Urinary bladder (tissue), 4 donors: ENCODE data around the gene CRIP1. TPM values are rescaled to one million over a fixed set of nuclear protein-coding genes. Genes with fewer than 3 reads are reported as not detected.

Source experiments
- DNase-seq: peaks from one replicate; pipeline ENCODE4 v3.0.0-alpha.2; 2015; ENCODE audit errors: extremely low spot score
- H3K27ac ChIP-seq: one replicate; pipeline ENCODE4 v1.5.1; 2013; ENCODE audit warnings: low read depth, mild to moderate bottlenecking, moderate library complexity
- H3K36me3 ChIP-seq: one replicate; pipeline ENCODE4 v1.6.1; 2013; ENCODE audit warnings: mild to moderate bottlenecking, moderate library complexity; ENCODE audit not compliant: insufficient read depth
- H3K4me1 ChIP-seq: one replicate; pipeline ENCODE4 v1.6.1; 2013; ENCODE audit warnings: mild to moderate bottlenecking, moderate library complexity; ENCODE audit not compliant: insufficient read depth
- H3K4me3 ChIP-seq: one replicate; pipeline ENCODE4 v1.5.1; 2013; ENCODE audit warnings: low read depth, low read length
- WGBS: extraction: QIAGEN DNeasy Blood & Tissue Kit; methylation state at CpG from one replicate; pipeline ENCODE4 v1.1.7; 2013; 5-methylcytosine and 5-hydroxymethylcytosine counted together
- polyA plus RNA-seq: library from polyadenylated mRNA; stranded (reverse); fragments of 200-250 nt; gene quantifications from one replicate; pipeline ENCODE4 v1.2.3, GENCODE V29; 2013
- total RNA-seq: library from RNA; depleted of rRNA; stranded (reverse); fragments of >200 nt; gene quantifications from one replicate; pipeline ENCODE4 v1.2.3, GENCODE V29; 2014
- donor health status: healthy with polysubstance abuse.
- donor health status: healthy.

CRIP1 gene
- total and polyA plus RNA-seq, 2 donors: 9.4 to 92.4 TPM

- Histone ChIP-seq H3K27ac (no peak overlapping the region), H3K4me3 (no peak overlapping the region), H3K4me1 (no peaks in the 10 kb centered on the region), H3K36me3 (no peaks in the 10 kb centered on the region)
- WGBS: 89% methylated on average over 13 of the region's 13 CpGs
- no peak for DNase-seq
Observed at GRCh38 chr14:105501504-105502291, 15.0 kb downstream of the CRIP1 start.

- 82% methylated on average over 18 of the region's 18 CpGs for WGBS
- no peak overlapping the region for H3K27ac ChIP-seq
- H3K36me3 ChIP-seq: no peaks in the 10 kb centered on the region
- DNase-seq: no peak
- no peaks in the 10 kb centered on the region for H3K4me1 ChIP-seq
- no peak overlapping the region for H3K4me3 ChIP-seq
Observed at GRCh38 chr14:105502446-105503295, 16.0 kb downstream of the CRIP1 start.

- Histone ChIP-seq H3K4me1 (no peaks in the 10 kb centered on the region), H3K36me3 (no peaks in the 10 kb centered on the region), H3K27ac (no peak overlapping the region), H3K4me3 (no peak overlapping the region)
- no peak for DNase-seq
- WGBS: 85% methylated on average over 7 of the region's 7 CpGs
Observed at GRCh38 chr14:105503296-105503640, 16.6 kb downstream of the CRIP1 start.

GRCh38 chr14:105503935-105504692 is 17.4 kb downstream of the CRIP1 start:
- 74% methylated on average over 29 of the region's 29 CpGs for WGBS
- H3K36me3 ChIP-seq: no peaks in the 10 kb centered on the region
- no peak overlapping the region for H3K4me3 ChIP-seq
- no peak overlapping the region for H3K27ac ChIP-seq
- no peaks in the 10 kb centered on the region for H3K4me1 ChIP-seq
- DNase-seq: no peak

GRCh38 chr14:105505101-105505500 is 18.4 kb downstream of the CRIP1 start:
- 88% methylated on average over 16 of the region's 16 CpGs for WGBS
- H3K27ac ChIP-seq: no peak overlapping the region
- no peaks in the 10 kb centered on the region for H3K36me3 ChIP-seq
- no peak overlapping the region for H3K4me3 ChIP-seq
- H3K4me1 ChIP-seq: no peaks in the 10 kb centered on the region
- DNase-seq: no peak

- H3K4me3 ChIP-seq: no peak overlapping the region
- 77% methylated on average over 17 of the region's 17 CpGs for WGBS
- no peak for DNase-seq
- no peaks in the 10 kb centered on the region for H3K36me3 ChIP-seq
- H3K4me1 ChIP-seq: no peaks in the 10 kb centered on the region
- no peak overlapping the region for H3K27ac ChIP-seq
Observed at GRCh38 chr14:105507247-105507646, 20.6 kb downstream of the CRIP1 start.

GRCh38 chr14:105508069-105508468 is 21.4 kb downstream of the CRIP1 start:
- H3K27ac ChIP-seq: no peak overlapping the region
- H3K4me1 ChIP-seq: no peaks in the 10 kb centered on the region
- 80% methylated on average over 16 of the region's 16 CpGs for WGBS
- no peaks in the 10 kb centered on the region for H3K36me3 ChIP-seq
- no peak overlapping the region for H3K4me3 ChIP-seq
- DNase-seq: no peak

- H3K27ac ChIP-seq: no peak overlapping the region
- no peak overlapping the region for H3K4me3 ChIP-seq
- no peaks in the 10 kb centered on the region for H3K36me3 ChIP-seq
- no peaks in the 10 kb centered on the region for H3K4me1 ChIP-seq
- 88% methylated on average over 12 of the region's 12 CpGs for WGBS
- DNase-seq: no peak
Observed at GRCh38 chr14:105508601-105509000, 21.9 kb downstream of the CRIP1 start.

- WGBS: 52% methylated on average over 5 of the region's 5 CpGs
- Histone ChIP-seq H3K36me3 (no peaks in the 10 kb centered on the region), H3K4me1 (no peaks in the 10 kb centered on the region), H3K27ac (no peak overlapping the region), H3K4me3 (no peak overlapping the region)
- DNase-seq: no peak
Observed at GRCh38 chr14:105517096-105517495, 30.4 kb downstream of the CRIP1 start.

GRCh38 chr14:105519946-105520698 is 33.4 kb downstream of the CRIP1 start:
- Histone ChIP-seq H3K4me1 (no peaks in the 10 kb centered on the region), H3K4me3 (no peak overlapping the region), H3K36me3 (no peaks in the 10 kb centered on the region), H3K27ac (no peak overlapping the region)
- 73% methylated on average over 14 of the region's 14 CpGs for WGBS
- DNase-seq: no peak

- Histone ChIP-seq H3K36me3 (no peaks in the 10 kb centered on the region), H3K4me3 (no peak overlapping the region), H3K27ac (no peak overlapping the region), H3K4me1 (no peaks in the 10 kb centered on the region)
- DNase-seq: no peak
- WGBS: 89% methylated on average over 9 of the region's 9 CpGs
Observed at GRCh38 chr14:105525326-105525725, 38.6 kb downstream of the CRIP1 start.

GRCh38 chr14:105525861-105526775 is 39.4 kb downstream of the CRIP1 start, which contains the start of gene TMEM121:
Gene TMEM121, plus strand, starts transcription at chr14:105526583. Its CDS starts 2,252 bp downstream, at chr14:105528835.
- DNase-seq: no peak
- 1% methylated on average over 86 of the region's 88 CpGs for WGBS
- Histone ChIP-seq H3K4me1 (no peaks in the 10 kb centered on the region), H3K27ac (no peak within 1 kb of the TSS), H3K4me3 (peak within 1 kb of the TSS; percentile 69), H3K36me3 (no peaks in the 10 kb centered on the region)
